NCI-H128 (cell line): ENCODE data around the gene PDS5B.

Experiments
- DNase-seq: peaks from one replicate; lab custom pipeline; 2025; ENCODE audit not compliant: unreplicated experiment; lab: John Stamatoyannopoulos, UW

The PDS5B gene

DNA sequence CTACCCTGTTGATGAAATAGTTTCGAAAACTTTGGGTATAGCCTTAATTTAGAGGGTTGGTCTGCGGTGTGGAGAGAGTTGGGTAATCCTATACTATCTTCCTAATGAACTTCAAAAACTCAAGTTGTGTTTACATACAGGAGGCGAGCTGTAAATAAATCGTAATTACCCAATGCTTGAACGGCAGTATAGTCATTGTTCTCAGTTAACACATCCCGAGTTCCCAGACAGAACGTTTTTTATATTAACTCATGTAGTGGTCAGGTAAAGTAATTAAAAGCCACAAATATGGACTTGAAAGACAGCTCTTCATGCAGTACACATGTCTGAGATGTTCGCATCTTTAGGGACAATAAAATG, 1.5 kb downstream of the PDS5B start:
- DNase-seq = no peak

DNA sequence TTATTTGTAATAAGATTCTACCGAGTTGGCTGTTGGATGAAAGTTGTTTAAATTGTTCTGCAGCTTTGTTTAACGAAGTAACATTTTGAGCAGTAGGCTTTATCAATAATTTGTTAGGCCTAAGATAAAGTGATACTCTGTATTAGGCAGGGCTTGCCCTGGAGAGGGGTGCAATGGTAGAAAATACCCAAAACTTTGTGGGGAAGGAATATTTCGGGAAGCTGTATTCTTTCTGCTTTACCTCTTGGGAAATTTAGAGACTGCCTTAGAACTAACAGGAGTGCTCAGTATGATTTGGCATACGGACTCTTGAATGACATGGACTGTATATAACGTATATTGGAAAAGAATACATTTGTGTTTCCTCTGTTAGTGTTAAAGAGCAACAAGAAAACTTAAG, 2.5 kb downstream of the PDS5B start:
- no peak for DNase-seq

DNA sequence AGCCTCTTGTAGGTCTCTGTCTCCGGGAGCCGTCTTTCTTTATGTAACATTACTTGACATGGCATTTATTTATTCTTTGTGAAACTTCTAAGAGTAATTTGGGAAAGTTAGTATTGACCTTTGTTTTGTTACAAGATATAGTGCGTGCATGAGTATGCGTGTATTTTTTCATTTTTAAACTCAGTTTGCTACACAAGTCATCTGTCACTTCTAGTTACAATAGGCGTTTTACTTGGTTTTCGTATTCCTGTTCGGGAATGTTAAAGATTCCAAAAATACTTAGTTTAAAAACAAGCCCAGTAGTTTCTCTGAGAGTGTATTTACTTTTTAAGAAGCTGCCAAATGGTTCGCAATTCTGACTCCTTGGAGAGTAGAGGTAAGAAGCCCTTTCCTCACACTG, 3.2 kb downstream of the PDS5B start:
- no peak for DNase-seq

DNA sequence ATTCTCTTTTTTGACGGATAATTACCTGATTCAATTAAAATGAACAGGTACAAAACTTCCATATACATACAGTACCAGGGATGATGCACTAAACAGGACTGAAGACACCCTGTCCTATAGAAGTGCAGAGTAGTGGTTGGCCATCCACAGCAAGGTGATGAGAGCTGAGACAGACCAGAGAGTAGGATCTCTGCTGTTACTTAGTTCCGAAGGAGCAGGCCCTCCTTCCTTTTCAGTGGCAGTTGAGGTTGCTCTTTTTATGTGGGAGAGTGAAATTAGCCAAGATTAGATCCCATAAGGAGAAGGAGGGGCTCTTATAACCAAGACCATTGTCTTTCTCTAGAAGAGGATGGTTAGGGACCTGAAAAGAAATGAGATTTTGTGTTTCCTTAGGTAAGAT, 4.0 kb downstream of the PDS5B start:
- no peak for DNase-seq

DNA sequence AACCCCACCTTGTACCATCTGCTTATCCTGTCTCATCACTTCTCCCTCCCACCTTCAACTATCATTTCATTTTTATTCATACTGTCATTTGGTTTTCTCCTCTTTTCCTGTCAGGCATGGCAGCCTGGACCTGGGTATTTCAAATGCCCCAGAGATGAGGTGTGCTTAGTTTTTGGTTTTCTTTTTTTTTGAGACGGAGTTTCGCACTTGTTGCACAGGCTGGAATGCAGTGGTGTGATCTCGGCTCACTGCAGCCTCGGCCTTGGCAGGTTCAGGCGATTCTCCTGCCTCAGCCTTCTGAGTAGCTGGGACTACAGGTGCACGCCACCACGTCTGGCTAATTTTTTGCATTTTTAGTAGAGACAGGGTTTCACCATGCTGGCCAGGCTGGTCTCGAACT, 5.8 kb downstream of the PDS5B start:
- DNase-seq = no peak

DNA sequence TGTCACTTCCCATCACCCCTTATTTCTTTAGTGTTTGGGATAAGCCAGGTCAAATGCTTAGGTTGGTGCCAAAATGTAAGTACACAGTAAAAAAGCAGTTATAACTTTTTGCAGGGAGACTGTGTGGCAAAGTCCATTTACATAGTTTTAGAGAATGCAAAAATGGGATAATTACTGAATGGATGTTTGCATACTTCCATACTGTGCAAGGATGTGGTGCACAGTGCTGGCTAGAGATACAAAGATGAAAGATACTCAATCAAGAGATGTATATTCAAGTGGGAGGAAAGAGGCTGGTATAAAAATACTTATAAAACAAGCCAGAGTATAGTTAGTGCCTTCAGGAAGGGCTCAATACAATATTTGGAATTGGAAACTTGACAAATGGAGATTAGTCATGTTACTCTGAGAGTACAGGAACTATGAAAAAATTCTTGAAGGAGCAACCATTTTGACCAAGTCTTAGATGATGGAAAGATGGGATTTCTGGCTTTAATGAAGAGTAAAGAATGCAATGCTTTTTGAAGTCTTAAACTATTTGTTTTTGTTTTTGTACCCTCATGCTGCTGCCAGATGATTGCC, 8.0 kb downstream of the PDS5B start:
- no peak for DNase-seq

DNA sequence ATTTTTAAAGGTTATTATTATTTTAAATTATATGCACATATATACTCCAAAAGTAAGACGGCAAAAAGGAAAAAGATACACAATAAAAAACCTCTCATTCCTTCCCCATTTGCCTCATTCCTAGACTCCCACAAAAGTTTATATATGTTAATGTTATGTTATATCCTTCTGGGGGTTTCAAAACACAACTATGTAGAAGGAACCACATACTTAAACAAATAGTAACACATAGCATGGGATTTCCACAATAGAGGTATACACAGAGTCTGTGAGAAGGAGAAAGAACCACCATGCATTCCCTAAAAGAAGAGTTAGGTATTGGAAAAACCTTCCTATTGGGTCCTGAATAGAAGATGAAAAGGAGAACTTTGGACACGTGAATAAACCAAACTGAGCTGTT, 9.1 kb downstream of the PDS5B start:
- DNase-seq = no peak

DNA sequence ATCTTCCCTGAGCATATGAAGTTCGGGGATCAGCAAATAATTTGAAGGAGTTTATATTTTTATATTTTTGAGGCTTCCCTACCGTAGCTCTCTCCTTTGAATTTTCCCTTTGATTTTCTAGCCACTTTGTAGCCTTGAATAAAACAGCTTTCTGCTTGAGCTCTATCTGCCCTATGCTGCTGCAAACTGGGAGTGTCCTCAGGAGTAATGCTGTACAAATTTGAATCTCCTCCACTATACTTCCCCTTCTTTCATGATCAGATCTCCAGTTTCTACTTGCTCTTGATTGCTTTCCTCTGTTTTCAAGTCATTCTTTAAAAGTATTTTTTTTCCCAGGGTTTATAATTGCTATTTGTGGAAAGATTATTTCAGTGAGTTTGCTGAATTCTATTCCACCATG, 14.6 kb downstream of the PDS5B start:
- DNase-seq = no peak

DNA sequence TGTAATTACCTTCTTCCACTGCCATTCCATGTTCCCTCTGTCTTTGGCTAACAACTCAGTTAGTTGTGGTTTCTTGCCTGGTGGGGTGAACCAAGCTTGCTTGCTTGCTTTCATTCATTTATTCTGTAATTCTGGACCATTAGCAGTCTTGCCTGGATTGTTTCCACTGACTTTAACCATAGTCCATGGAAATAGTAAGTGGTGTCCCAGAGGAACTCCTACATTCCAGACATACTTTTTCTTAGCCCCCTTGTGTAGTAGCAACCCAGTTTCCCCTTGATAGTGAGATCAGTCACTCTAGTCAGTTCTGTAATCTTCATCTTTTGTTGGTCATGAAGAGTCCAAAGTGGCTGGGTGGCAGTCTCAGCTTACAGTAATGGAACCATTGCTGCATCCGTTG, 23.2 kb downstream of the PDS5B start:
- no peak for DNase-seq

DNA sequence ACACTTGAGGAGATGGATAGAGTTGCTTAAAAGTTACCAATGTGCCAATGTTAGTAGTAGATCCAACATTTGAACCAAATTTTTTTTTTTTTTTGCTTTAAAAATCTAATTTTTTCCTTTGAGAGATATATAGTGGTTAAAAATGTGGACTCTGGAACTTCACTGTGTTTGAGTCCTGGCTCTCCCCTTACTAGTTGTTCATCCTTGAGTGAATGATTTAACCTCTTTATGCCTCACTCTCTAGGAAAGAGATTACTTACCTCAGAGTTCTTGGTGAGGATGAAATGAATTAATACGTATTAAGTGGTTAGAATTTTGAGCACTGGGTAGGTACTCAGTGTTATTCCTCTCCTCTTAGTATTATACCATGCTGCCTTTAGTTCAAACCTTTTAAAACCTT, 24.3 kb downstream of the PDS5B start:
- no peak for DNase-seq

DNA sequence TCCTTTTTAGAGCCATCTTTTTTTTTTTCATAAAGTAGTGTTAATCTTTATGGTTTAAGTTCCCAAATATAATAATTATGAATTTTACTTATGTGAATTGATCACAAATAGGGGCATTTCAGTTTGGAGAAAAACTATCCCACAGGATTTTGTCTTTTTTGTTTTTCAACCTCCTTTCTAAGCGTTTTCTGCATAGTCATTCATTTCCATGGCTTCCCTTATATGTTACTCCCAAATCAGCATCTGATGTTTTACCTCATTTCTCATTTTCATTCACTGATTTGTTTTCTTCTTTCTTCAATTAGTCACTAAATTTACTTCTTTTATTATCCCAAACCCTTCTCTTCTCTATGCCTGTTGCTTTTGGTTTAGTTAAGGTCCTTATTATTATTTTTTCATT, 24.7 kb downstream of the PDS5B start:
- no peak for DNase-seq

DNA sequence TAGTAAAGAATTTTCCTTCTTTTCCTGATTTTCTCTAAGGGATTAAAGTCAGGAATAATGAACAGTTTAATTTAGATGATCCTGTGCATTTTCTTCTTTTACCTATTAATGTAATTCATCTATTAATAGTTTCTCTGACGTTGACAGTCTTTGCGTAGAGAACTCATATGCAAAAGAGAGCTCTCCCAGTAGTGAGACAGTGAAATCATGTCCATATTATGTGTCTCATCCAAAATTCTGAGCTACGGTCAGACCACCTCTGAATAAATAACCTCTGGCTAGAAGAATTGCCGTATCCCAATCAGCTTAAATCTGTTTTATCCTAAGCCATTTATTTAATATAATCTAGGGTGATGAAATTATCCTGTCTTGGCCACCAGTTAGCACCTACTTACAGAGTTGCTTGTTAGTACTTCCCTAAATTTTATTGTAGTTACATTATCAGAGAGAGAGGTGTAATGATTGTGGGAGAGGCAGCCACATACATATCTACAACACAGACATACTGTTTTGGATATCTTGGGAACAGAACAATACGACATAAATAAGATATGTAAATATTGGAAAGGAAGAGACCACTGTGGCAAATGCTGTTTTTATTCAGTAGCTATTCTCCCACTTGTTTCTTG, 30.7 kb downstream of the PDS5B start:
- DNase-seq = no peak

DNA sequence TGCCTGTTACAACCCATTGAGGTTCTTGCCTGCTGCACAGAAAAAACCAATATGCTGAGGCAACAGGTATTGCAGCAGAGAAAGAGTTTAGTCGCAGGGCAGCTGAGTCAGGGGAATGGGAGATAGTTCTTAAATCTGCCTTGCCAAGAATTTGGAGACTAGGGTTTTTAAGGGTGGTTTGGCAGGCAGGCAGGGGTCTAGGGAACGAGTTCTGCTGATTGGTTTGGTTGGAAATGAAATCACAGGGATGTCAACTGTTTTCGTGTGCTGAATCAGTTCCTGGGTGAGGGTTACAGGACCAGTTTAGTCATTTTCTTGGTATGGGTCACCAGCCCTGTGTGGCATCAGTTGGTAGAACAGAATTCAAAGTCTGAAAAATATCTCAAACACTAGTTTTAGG, 36.6 kb downstream of the PDS5B start:
- no peak for DNase-seq

DNA sequence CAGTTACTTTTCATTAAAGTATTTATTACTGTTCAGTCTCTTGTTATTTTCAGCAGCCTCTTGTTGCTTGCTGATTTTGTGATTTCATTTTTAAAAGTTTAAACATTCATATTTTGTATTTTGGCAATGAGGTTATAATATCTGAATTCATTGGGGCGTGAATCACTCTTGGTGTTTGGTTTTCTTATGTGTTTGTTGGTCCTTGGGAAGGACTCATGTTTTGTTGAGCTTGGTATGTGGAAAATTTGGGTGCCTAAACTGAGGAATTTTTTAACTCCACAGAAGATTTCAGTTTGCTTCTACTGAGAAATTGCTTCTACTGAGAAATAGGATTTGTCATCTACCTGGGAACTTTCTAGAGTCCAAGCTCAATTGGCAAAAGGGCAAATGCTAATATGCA, 38.2 kb downstream of the PDS5B start:
- no peak for DNase-seq

DNA sequence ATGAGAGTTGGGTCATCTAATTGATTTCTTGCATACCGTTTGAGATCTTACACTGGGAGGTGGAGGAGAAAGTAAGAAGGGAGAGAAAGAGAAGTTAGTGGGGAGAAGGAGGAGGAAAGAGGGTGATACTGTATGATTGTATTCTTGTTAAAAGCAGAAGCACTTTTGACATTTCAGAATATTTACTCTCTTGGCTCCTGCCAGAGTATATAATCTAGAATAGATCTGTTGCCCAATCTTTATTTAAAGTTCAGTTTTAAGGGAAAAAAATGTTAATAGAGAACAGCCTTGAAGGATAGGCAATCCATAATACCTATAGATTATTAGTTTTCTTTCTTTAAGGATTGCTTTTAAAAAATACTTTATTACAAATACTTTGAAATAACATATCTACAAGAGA, 41.5 kb downstream of the PDS5B start:
- no peak for DNase-seq

DNA sequence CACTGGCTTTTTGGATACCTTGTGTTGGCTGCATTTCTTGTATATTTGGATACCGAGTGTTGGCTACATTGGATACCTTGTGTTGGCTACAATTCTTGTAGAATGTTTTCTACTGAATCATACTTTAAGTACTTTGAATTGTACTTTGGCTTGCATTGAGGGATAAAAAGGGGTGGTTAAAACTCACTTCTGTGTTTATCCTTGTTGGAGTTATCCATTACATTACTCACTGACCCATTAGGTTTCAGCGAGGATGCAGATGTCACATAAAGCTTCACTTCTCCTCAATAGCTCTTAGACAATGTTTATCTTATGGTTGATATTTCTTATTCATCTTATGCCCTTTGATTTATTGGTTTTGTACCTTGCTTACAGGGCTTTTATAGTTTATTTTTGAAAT, 43.1 kb downstream of the PDS5B start:
- no peak for DNase-seq

DNA sequence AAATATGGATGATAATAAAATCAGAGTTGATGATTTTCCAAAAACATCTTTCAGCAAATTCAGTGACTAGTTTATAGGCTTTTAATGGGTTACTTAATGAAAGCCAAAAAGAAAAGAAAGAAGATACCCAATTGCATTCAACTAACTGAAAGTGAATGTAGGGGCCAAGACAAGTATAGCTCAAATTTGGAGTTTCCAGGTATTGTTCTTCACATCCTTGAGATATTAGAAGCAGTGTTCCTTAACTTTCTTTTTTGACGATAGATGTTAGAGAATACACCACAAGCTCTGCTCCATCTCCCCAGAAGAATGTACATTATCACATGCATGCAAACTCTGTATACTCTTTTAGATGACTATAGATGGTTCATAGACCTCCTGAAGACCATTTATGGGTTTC, 43.6 kb downstream of the PDS5B start:
- DNase-seq = no peak

DNA sequence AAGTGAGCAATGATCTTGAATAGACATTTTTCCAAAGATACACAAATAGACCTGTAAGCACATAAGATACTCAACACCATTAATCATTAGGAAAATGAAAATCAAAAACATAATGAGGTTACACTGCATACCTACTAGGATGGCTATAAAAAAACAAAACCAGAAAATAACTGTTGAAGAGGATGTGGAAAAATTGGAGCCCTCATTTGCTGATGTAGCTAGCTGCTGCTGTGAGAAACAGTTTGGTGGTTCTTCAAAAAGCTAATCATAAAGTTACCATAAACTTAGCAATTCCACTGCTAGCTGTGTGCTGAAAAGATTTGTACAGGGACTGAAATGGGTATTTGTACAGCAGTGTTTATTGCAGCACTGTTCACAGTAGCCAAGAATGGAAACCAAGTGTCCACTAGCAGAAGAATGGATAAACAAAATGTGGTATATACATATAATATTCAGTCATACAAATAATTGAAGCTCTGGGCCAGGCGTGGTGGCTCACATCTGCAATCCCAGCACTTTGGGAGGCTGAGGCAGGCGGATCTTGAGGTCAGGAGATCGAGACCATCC, 46.2 kb downstream of the PDS5B start:
- no peak for DNase-seq

DNA sequence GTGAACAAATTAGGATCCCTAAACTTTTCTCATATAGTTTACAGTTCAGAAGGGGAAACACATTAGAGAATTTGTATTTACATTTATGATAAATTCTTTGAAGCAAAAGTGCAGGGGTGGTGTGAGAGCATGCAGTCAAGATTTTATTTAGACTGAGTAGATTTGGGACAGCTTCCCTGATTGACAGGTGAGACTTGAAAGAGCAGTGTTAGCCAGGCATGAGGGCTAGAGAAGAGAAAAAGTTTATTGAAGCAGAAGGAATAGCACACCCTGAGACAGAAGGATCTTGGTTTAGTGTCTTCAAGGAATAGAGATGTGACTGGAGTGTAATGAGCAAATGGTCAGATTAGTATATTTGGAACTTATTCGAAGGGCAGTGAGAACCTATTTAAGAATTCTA, 50.5 kb downstream of the PDS5B start:
- DNase-seq = no peak

DNA sequence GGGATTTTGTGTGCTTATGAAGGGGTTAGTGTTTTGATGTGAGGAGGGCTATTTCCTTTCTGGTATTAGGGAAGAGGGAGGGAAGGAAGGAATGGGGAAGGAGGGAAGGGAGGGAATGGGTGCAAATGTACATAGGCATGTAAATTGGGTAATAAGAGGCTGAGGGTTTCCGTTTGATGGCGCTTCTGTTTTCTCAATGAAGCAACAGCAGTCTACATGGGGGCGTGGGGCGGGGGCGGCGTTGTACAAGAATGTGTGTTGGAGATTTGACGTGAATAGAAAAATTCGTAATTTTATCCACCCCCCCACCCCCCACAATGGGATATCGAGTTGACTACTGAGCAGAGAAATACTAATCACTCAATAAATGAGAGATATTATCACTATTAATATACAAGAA, 52.5 kb downstream of the PDS5B start:
- no peak for DNase-seq

DNA sequence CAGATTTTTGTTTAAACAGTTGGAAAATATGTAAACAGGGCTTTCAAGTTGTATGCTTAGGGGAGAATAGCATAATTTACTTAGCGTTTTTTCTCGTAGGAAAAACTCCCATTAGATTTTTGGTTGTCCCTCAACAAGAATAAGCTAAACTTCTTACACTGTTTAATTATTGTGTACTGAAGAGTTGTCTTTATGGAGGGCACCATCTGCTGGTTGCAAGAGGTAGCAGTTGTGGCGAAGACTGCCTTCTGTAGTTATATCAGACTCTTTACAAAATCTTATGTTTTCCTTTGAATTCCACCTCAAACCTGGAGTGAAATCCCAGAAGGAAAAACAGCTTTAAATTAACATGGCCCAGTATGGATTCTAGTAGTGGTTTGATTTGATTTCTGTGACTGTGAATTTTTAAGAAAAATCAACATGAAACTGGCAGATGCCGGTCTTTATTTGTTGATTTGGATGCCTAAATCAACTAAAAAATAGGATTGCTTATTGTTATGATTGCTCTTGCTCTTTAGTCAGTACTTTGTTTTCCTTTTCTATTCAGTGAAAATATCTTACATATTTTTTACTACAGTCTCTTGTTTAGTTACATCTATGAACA, 53.4 kb downstream of the PDS5B start:
- no peak for DNase-seq

DNA sequence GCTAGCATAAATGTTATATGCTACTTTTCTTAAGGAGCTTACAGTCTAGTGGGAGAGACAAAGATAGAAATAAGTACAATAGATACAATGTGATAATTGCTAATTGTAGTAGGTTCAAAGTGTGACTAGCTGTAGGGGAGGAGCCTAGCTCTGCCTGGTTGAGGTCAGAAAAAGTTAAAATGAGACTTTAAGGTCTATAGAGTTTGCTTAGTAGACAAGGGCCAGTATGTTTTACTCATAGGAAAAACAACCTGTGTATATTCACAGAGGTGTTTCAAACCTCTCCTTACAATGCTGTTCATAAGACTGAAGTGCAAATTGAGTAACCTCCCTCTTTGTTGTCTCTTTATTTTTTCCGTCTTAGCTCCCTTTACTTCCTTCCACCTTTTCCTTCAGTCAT, 56.1 kb downstream of the PDS5B start:
- DNase-seq = no peak

DNA sequence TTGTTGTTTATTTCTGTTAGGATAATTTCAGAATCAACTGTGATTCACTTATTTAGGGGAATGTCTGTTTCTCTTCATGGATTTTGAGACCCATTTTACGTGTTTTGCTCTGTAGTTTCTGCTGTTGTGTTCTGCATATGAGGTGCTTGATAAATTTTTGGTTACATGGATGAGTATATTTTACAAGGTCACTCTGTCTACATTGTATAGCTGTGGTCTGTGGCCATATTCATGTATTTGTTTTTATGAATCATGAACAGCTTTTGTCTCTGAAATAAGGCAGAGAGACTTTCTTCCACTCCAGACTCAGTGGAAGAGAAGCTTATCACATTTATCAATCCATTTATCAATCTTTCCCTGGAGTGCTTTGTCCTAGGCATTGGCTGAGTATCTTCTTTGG, 56.6 kb downstream of the PDS5B start:
- no peak for DNase-seq
